ENCODE data around the gene AKAP9.
"Not testable (repeated sequence)": the region's sequence is repeated elsewhere in the genome, so short reads cannot be mapped to it uniquely, and the experiment has no call there.

The AKAP9 gene

GRCh38 chr7:92025260-92025659 is 84.6 kb downstream of the AKAP9 start:
- DNase-seq = no peak

GRCh38 chr7:92026635-92027034 is 86.0 kb downstream of the AKAP9 start:
- DNase-seq = not testable (repeated sequence)

GRCh38 chr7:92027128-92027527 is 86.5 kb downstream of the AKAP9 start:
- not testable (repeated sequence) for DNase-seq

GRCh38 chr7:92028226-92028625 is 87.6 kb downstream of the AKAP9 start:
- no peak for DNase-seq

DNA sequence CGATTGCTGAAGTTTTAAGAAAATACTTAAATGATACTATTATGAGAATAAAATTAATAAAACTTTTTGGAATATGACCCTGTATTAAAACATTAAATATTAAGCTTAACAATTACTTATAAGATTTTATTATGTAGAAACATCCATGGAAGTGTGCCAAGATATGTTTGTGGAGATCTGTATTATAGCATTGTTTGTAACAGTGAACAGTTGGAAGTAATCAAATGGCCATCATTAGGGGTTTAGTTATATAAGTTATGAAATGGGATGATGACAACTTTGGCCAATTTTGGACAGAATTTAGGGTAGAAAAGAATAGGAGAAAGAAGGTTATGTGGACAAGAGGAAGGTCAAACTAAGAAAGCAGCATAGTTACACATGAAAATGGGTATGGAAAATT is 88.0 kb downstream of the AKAP9 start:
- DNase-seq = no peak

DNA sequence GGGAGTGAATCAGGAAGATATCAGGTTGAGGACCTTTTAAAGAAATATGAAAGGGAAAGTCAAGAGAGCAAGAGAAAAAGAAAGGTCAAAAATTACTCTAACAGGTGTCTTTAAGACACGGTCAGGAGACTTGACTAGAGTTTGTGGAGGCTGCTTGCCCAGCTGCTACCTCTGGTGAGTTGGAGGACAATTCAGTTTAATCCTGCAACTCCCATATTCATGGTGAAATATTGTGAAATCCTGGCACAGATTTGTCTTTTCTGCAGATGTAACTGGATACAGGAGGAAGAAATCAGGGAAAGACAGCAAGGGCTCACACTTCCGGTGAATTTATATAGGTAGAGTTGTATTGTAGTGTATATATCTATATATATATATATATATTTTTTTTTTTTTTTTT is 93.5 kb downstream of the AKAP9 start:
- DNase-seq = no peak

GRCh38 chr7:92035576-92035975 is 94.9 kb downstream of the AKAP9 start:
- no peak for DNase-seq

- DNase-seq = no peak
These were observed 99.2 kb downstream of the AKAP9 start for GRCh38 chr7:92039900-92040299.

- DNase-seq = no peak
These were observed 101.5 kb downstream of the AKAP9 start for GRCh38 chr7:92042056-92042737.

- no peak for DNase-seq
These were observed 102.4 kb downstream of the AKAP9 start for GRCh38 chr7:92043098-92043497.

DNA sequence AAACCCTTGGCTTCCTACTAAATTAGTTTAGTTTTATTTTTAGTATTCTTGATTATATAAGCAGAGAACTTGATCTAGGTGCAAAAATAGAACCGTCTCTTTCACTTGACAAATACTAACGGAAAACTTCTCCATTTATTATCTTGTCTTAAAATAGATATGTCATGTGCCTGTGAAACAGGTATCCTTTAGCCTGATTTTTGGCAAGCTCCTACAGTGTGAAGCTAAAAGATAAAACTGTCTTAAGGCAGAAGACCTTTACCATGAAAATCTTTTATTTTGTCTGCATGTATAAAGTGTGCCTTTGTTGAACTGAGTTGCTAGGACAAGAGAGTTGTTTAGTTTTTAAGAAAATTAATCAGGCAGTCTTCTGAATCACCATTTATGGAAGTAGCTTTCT is 103.0 kb downstream of the AKAP9 start:
- no peak for DNase-seq

GRCh38 chr7:92044148-92044547 is 103.5 kb downstream of the AKAP9 start:
- DNase-seq = no peak

DNA sequence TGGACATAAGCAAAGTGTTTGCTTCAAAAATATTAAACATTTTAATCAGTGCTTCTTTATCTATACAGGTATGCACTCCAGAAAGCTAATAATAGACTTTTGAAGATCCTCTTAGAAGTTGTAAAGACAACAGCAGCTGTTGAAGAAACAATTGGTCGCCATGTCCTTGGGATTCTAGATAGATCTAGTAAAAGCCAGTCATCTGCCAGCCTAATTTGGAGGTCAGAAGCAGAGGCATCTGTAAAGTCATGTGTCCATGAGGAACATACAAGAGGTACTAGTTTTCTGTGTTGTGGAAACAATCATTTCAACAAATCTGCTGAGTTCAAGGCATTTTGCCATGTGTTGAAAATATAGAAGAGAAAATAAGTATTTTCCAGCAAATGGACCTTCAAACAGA is 104.3 kb downstream of the AKAP9 start:
- DNase-seq = no peak

DNA sequence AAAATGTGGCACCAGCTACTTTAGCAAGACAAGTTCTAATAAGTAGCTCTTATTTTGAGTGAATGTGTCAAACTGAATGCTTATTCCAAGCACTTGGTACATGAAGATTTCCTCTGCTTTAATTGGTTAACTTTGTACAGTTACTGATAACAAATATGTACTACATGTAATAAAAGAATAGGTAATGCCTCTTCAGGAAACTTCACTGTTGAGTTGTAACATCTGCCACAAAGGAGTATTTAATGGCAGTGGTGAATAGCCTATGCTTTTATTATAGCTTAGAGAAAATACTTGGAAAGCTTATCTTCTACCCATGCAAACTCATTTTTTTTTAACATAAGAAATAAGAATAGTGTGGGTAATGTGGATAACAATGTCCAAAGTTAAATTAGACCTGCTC is 111.0 kb downstream of the AKAP9 start:
- DNase-seq = no peak

DNA sequence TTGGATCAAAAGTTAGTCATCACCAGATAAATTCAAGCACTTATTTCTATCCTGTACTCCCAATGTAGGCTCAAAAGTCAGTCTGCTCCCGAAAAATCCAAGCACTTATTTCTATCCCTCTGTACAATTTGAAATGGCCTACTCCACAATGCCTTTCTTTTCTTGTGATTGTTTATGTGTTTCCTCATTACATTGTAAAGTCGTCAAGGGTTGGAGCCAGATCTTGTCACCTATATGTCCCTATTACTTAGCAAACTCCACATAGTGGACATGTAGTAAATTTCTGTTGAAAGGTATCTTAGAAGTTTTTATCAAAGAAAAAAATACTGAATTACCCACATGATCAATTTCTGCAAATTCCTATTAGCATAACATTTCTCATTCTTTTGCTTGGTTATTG is 111.5 kb downstream of the AKAP9 start:
- DNase-seq = no peak

- no peak for DNase-seq
These were observed 112.0 kb downstream of the AKAP9 start for GRCh38 chr7:92052684-92053083.

DNA sequence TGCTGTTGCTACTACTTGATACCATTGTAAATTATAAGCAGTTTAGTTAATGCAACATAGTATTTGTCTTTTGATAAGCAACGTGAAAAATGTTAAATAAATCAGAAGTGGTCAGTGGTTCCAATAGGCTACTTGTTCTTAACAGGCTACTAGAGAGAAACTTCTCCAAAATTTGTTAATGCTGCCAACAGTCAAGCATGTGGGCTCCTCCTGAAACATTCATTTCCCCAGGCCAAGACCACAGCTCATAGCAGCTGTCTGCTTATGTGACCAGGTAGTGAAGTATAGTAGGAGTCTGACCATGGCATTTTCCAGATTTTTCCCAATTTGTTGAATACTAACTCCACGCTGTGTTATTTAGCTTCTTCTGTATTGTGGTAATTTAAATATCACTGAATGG is 112.7 kb downstream of the AKAP9 start:
- no peak for DNase-seq

GRCh38 chr7:92056286-92056685 is 115.6 kb downstream of the AKAP9 start:
- DNase-seq = no peak

DNA sequence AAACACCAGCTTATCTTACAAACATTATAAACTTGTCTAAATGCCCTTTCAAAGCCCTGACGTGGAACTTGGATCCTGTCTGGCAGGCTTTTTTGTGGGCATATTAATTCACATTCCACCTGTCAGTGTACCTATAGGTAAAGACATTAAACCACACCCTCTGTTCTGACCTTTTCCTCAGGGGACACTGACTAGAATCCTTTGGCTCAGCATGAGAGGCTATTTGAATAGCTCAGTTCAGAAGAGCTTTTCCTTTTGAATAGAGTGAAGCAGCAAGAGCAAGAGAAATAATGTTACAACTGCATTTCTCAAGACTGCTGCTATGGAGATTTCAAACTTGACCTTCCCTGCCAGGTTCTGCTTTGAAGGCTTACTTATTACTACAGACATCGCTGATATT is 116.7 kb downstream of the AKAP9 start:
- no peak for DNase-seq

GRCh38 chr7:92058040-92058439 is 117.4 kb downstream of the AKAP9 start:
- no peak for DNase-seq

GRCh38 chr7:92058899-92059298 is 118.2 kb downstream of the AKAP9 start:
- no peak for DNase-seq

DNA sequence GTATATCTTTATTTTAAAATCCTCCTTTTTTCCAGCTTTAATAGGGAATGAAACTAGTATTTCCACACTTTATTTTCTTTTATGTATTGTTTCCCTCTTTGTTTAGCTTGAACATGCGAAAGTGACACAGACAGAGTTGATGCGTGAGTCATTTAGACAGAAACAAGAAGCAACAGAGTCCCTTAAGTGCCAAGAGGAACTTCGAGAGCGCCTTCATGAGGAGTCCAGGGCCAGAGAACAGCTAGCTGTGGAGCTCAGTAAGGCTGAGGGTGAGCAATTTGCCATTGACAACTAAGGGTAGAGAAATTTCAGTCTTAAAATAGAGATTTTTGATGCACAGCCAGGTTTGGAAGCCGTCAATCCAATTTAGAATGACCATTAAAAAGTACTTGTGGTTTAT is 120.5 kb downstream of the AKAP9 start:
- DNase-seq = no peak

DNA sequence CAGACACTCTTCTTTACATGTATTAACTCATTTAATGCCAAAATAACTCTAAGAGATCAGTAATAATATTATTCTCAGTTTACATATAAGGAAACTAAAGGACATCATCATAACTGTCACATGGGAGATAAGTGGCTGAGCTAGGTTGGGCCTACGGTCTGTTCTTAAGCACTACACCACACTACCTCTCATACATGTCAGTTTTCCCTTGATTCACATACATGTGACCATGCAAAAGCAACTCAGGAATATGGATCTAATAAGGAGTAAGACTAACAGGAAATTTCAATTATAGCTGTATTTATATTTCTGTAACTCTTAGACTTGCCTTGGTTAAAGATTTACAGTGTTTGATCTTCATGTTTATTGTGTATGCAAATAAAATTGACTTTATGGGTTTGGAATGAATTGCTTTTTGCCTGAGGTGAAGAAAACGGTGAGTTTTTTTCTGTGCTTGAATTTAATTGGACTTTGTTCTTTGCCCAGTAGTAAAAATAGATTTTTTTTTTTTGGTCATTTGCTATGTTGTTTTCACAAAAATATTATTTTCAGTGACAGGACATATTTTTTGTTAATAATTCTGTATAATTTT is 123.9 kb downstream of the AKAP9 start:
- DNase-seq = no peak

GRCh38 chr7:92071032-92071431 is 130.4 kb downstream of the AKAP9 start:
- DNase-seq = no peak

- DNase-seq = no peak
These were observed 131.5 kb downstream of the AKAP9 start for GRCh38 chr7:92072121-92072520.
